ENCODE results near the gene SLC17A5. TPM values are rescaled to one million over a fixed set of nuclear protein-coding genes. Genes with fewer than 3 reads are reported as not detected.

The SLC17A5 gene
- polyA plus RNA-seq, 1 donor = 72.9 TPM

GRCh38 chr6:73644941-73645591 is 8.7 kb downstream of the SLC17A5 start:
- Histone ChIP-seq H3K4me1 (ENCODE audit: control insufficient read depth, insufficient read depth, low read length) (peaks cover 5% of the 10 kb centered on the region), H3K36me3 (ENCODE audit: control insufficient read depth, insufficient read depth, low read length) (peaks cover 22% of the 10 kb centered on the region), H3K27me3 (ENCODE audit: control insufficient read depth, insufficient read depth, low read length) (no peaks in the 10 kb centered on the region), H3K9me3 (ENCODE audit: control insufficient read depth, low read depth, low read length) (no peaks in the 10 kb centered on the region), H3K27ac (ENCODE audit: low read length) (peak overlapping the region; percentile 35), H3K4me3 (ENCODE audit: low read length) (peak overlapping the region; percentile 37)
- WGBS (ENCODE audit: insufficient coverage, low lambda C conversion rate) = no CpG with 5 or more reads among the region's 10 CpGs
- DNase-seq = no peak

- Histone ChIP-seq H3K4me3 (ENCODE audit: low read length) (no peak overlapping the region), H3K9me3 (ENCODE audit: control insufficient read depth, low read depth, low read length) (no peaks in the 10 kb centered on the region), H3K27me3 (ENCODE audit: control insufficient read depth, insufficient read depth, low read length) (no peaks in the 10 kb centered on the region), H3K36me3 (ENCODE audit: control insufficient read depth, insufficient read depth, low read length) (peaks cover 21% of the 10 kb centered on the region), H3K4me1 (ENCODE audit: control insufficient read depth, insufficient read depth, low read length) (peaks cover 5% of the 10 kb centered on the region), H3K27ac (ENCODE audit: low read length) (no peak overlapping the region)
- WGBS (ENCODE audit: insufficient coverage, low lambda C conversion rate) = no CpG with 5 or more reads among the region's 2 CpGs
- no peak for DNase-seq
These were observed 9.8 kb downstream of the SLC17A5 start for GRCh38 chr6:73644030-73644429.

- Histone ChIP-seq H3K4me3 (ENCODE audit: low read length) (no peak overlapping the region), H3K27ac (ENCODE audit: low read length) (no peak overlapping the region), H3K4me1 (ENCODE audit: control insufficient read depth, insufficient read depth, low read length) (peaks cover 5% of the 10 kb centered on the region), H3K27me3 (ENCODE audit: control insufficient read depth, insufficient read depth, low read length) (no peaks in the 10 kb centered on the region), H3K36me3 (ENCODE audit: control insufficient read depth, insufficient read depth, low read length) (peaks cover 22% of the 10 kb centered on the region), H3K9me3 (ENCODE audit: control insufficient read depth, low read depth, low read length) (no peaks in the 10 kb centered on the region)
- 100% methylated on average over 1 of the region's 2 CpGs for WGBS (ENCODE audit: insufficient coverage, low lambda C conversion rate)
- DNase-seq = no peak
These were observed 11.3 kb downstream of the SLC17A5 start for GRCh38 chr6:73642530-73642929.

GRCh38 chr6:73640179-73640750 is 13.5 kb downstream of the SLC17A5 start:
- no peaks in the 10 kb centered on the region for H3K4me1 ChIP-seq (ENCODE audit: control insufficient read depth, insufficient read depth, low read length)
- no peaks in the 10 kb centered on the region for H3K27me3 ChIP-seq (ENCODE audit: control insufficient read depth, insufficient read depth, low read length)
- H3K36me3 ChIP-seq (ENCODE audit: control insufficient read depth, insufficient read depth, low read length) = peaks cover 31% of the 10 kb centered on the region
- no peak overlapping the region for H3K4me3 ChIP-seq (ENCODE audit: low read length)
- no peak overlapping the region for H3K27ac ChIP-seq (ENCODE audit: low read length)
- DNase-seq = no peak
- WGBS (ENCODE audit: insufficient coverage, low lambda C conversion rate) = 100% methylated on average over 1 of the region's 1 CpG
- H3K9me3 ChIP-seq (ENCODE audit: control insufficient read depth, low read depth, low read length) = no peaks in the 10 kb centered on the region

- peak; percentile 40 to 61 for DNase-seq
- H3K27ac ChIP-seq (ENCODE audit: low read length) = peak overlapping the region; percentile 46
- H3K9me3 ChIP-seq (ENCODE audit: control insufficient read depth, low read depth, low read length) = no peaks in the 10 kb centered on the region
- H3K27me3 ChIP-seq (ENCODE audit: control insufficient read depth, insufficient read depth, low read length) = no peaks in the 10 kb centered on the region
- H3K4me3 ChIP-seq (ENCODE audit: low read length) = no peak overlapping the region
- H3K4me1 ChIP-seq (ENCODE audit: control insufficient read depth, insufficient read depth, low read length) = no peaks in the 10 kb centered on the region
- WGBS (ENCODE audit: insufficient coverage, low lambda C conversion rate) = 70% methylated on average over 2 of the region's 4 CpGs
- H3K36me3 ChIP-seq (ENCODE audit: control insufficient read depth, insufficient read depth, low read length) = peaks cover 39% of the 10 kb centered on the region
These were observed 14.8 kb downstream of the SLC17A5 start for GRCh38 chr6:73639040-73639439.

GRCh38 chr6:73637404-73637803 is 16.4 kb downstream of the SLC17A5 start:
- H3K4me1 ChIP-seq (ENCODE audit: control insufficient read depth, insufficient read depth, low read length) = no peaks in the 10 kb centered on the region
- no peaks in the 10 kb centered on the region for H3K27me3 ChIP-seq (ENCODE audit: control insufficient read depth, insufficient read depth, low read length)
- H3K36me3 ChIP-seq (ENCODE audit: control insufficient read depth, insufficient read depth, low read length) = peaks cover 42% of the 10 kb centered on the region
- H3K4me3 ChIP-seq (ENCODE audit: low read length) = no peak overlapping the region
- WGBS (ENCODE audit: insufficient coverage, low lambda C conversion rate) = 64% methylated on average over 1 of the region's 2 CpGs
- no peak overlapping the region for H3K27ac ChIP-seq (ENCODE audit: low read length)
- H3K9me3 ChIP-seq (ENCODE audit: control insufficient read depth, low read depth, low read length) = no peaks in the 10 kb centered on the region
- DNase-seq = no peak

GRCh38 chr6:73636048-73636447 is 17.7 kb downstream of the SLC17A5 start:
- Histone ChIP-seq H3K4me1 (ENCODE audit: control insufficient read depth, insufficient read depth, low read length) (no peaks in the 10 kb centered on the region), H3K27me3 (ENCODE audit: control insufficient read depth, insufficient read depth, low read length) (no peaks in the 10 kb centered on the region), H3K4me3 (ENCODE audit: low read length) (no peak overlapping the region), H3K9me3 (ENCODE audit: control insufficient read depth, low read depth, low read length) (no peaks in the 10 kb centered on the region), H3K27ac (ENCODE audit: low read length) (no peak overlapping the region), H3K36me3 (ENCODE audit: control insufficient read depth, insufficient read depth, low read length) (peaks cover 47% of the 10 kb centered on the region)
- DNase-seq = no peak

GRCh38 chr6:73632346-73632745 is 21.4 kb downstream of the SLC17A5 start:
- peaks cover 54% of the 10 kb centered on the region for H3K36me3 ChIP-seq (ENCODE audit: control insufficient read depth, insufficient read depth, low read length)
- 100% methylated on average over 1 of the region's 7 CpGs for WGBS (ENCODE audit: insufficient coverage, low lambda C conversion rate)
- H3K4me3 ChIP-seq (ENCODE audit: low read length) = no peak overlapping the region
- H3K27ac ChIP-seq (ENCODE audit: low read length) = no peak overlapping the region
- no peaks in the 10 kb centered on the region for H3K9me3 ChIP-seq (ENCODE audit: control insufficient read depth, low read depth, low read length)
- no peak for DNase-seq
- no peaks in the 10 kb centered on the region for H3K4me1 ChIP-seq (ENCODE audit: control insufficient read depth, insufficient read depth, low read length)
- H3K27me3 ChIP-seq (ENCODE audit: control insufficient read depth, insufficient read depth, low read length) = no peaks in the 10 kb centered on the region

- Histone ChIP-seq H3K27ac (ENCODE audit: low read length) (no peak overlapping the region), H3K9me3 (ENCODE audit: control insufficient read depth, low read depth, low read length) (no peaks in the 10 kb centered on the region), H3K36me3 (ENCODE audit: control insufficient read depth, insufficient read depth, low read length) (peaks cover 49% of the 10 kb centered on the region), H3K27me3 (ENCODE audit: control insufficient read depth, insufficient read depth, low read length) (no peaks in the 10 kb centered on the region), H3K4me3 (ENCODE audit: low read length) (no peak overlapping the region), H3K4me1 (ENCODE audit: control insufficient read depth, insufficient read depth, low read length) (no peaks in the 10 kb centered on the region)
- no peak for DNase-seq
- WGBS (ENCODE audit: insufficient coverage, low lambda C conversion rate) = no CpG with 5 or more reads among the region's 5 CpGs
These were observed 21.9 kb downstream of the SLC17A5 start for GRCh38 chr6:73631849-73632248.

- no peak overlapping the region for H3K27ac ChIP-seq (ENCODE audit: low read length)
- WGBS (ENCODE audit: insufficient coverage, low lambda C conversion rate) = no CpG with 5 or more reads among the region's 4 CpGs
- no peaks in the 10 kb centered on the region for H3K4me1 ChIP-seq (ENCODE audit: control insufficient read depth, insufficient read depth, low read length)
- peaks cover 48% of the 10 kb centered on the region for H3K36me3 ChIP-seq (ENCODE audit: control insufficient read depth, insufficient read depth, low read length)
- no peaks in the 10 kb centered on the region for H3K9me3 ChIP-seq (ENCODE audit: control insufficient read depth, low read depth, low read length)
- no peak for DNase-seq
- H3K4me3 ChIP-seq (ENCODE audit: low read length) = no peak overlapping the region
- H3K27me3 ChIP-seq (ENCODE audit: control insufficient read depth, insufficient read depth, low read length) = no peaks in the 10 kb centered on the region
These were observed 23.4 kb downstream of the SLC17A5 start for GRCh38 chr6:73630401-73630800.

- Histone ChIP-seq H3K9me3 (ENCODE audit: control insufficient read depth, low read depth, low read length) (no peaks in the 10 kb centered on the region), H3K27me3 (ENCODE audit: control insufficient read depth, insufficient read depth, low read length) (no peaks in the 10 kb centered on the region), H3K4me1 (ENCODE audit: control insufficient read depth, insufficient read depth, low read length) (no peaks in the 10 kb centered on the region), H3K36me3 (ENCODE audit: control insufficient read depth, insufficient read depth, low read length) (peaks cover 31% of the 10 kb centered on the region), H3K4me3 (ENCODE audit: low read length) (no peak overlapping the region), H3K27ac (ENCODE audit: low read length) (no peak overlapping the region)
- DNase-seq = no peak
- WGBS (ENCODE audit: insufficient coverage, low lambda C conversion rate) = 100% methylated on average over 1 of the region's 4 CpGs
These were observed 28.9 kb downstream of the SLC17A5 start for GRCh38 chr6:73624896-73625295.
